MCF 10A (cell line): ENCODE data around the gene MAPRE2. TPM values are rescaled to one million over a fixed set of nuclear protein-coding genes. Genes with fewer than 3 reads are reported as not detected.
A peak's percentile ranks its signal among the peaks of the same experiment; 100 is the strongest.

ENCODE experiments used
- BruUV-seq: library from RNA; stranded (reverse); fragments of 400-500 nt; replicated peaks from 2 replicates; lab custom pipeline; 2021; lab: Mats Ljungman, UMichigan
- CTCF ChIA-PET: fragments of 300-600 bp; sonication (Branson Sonifier 250); formaldehyde crosslinking; extraction: SDS; loops from one replicate; lab custom pipeline; 2021; ENCODE audit warnings: antibody characterized with exemption, inconsistent platforms; lab: Yijun Ruan, JAX
- POLR2A ChIA-PET: fragments of 300-600, 350-650 bp; sonication (Branson Sonifier 250); formaldehyde crosslinking; extraction: SDS; loops from one replicate; lab custom pipeline; 2020; ENCODE audit warnings: antibody characterized with exemption, inconsistent platforms; lab: Yijun Ruan, JAX
- DNase-seq: peaks from one replicate; pipeline ENCODE4 v3.0.0-alpha.2; 2018; ENCODE audit not compliant: unreplicated experiment
- H3K27ac Mint-ChIP-seq: one replicate; pipeline ENCODE4 v1.8.0; 2022; ENCODE audit warnings: mild to moderate bottlenecking, low read depth, mixed read lengths; ENCODE audit not compliant: unreplicated experiment
- H3K27me3 Mint-ChIP-seq: one replicate; pipeline ENCODE4 v1.8.0; 2022; ENCODE audit warnings: mixed read lengths; ENCODE audit not compliant: insufficient read depth, unreplicated experiment
- H3K36me3 Mint-ChIP-seq: one replicate; pipeline ENCODE4 v1.8.0; 2022; ENCODE audit warnings: mild to moderate bottlenecking, moderate library complexity, mixed read lengths; ENCODE audit not compliant: insufficient read depth, unreplicated experiment
- H3K4me1 Mint-ChIP-seq: one replicate; pipeline ENCODE4 v1.8.0; 2022; ENCODE audit warnings: mixed read lengths; ENCODE audit not compliant: insufficient read depth, unreplicated experiment
- H3K4me3 Mint-ChIP-seq: one replicate; pipeline ENCODE4 v1.8.0; 2022; ENCODE audit warnings: mild to moderate bottlenecking, moderate library complexity, mixed read lengths; ENCODE audit not compliant: unreplicated experiment
- H3K9me3 Mint-ChIP-seq: one replicate; pipeline ENCODE4 v1.8.0; 2022; ENCODE audit warnings: mixed read lengths; ENCODE audit not compliant: unreplicated experiment
- CTCF ChIP-seq: fragments of 200-600 bp; IDR thresholded peaks from one replicate; pipeline ENCODE4 v1.8.0; 2022; ENCODE audit warnings: antibody characterized with exemption, mild to moderate bottlenecking; ENCODE audit not compliant: unreplicated experiment
- intact Hi-C: fragments of 100-400 bp; cut with micrococcal nuclease; formaldehyde crosslinking; loops from 2 replicates; pipeline ENCODE4 v1.14.1; 2022
- total RNA-seq: library from RNA; stranded (reverse); gene quantifications from 2 replicates; pipeline ENCODE4 v1.2.3, GENCODE V29; 2022

MAPRE2 gene
- total RNA-seq, 1 experiment from 2014 or later, result 7.7 TPM

DNA sequence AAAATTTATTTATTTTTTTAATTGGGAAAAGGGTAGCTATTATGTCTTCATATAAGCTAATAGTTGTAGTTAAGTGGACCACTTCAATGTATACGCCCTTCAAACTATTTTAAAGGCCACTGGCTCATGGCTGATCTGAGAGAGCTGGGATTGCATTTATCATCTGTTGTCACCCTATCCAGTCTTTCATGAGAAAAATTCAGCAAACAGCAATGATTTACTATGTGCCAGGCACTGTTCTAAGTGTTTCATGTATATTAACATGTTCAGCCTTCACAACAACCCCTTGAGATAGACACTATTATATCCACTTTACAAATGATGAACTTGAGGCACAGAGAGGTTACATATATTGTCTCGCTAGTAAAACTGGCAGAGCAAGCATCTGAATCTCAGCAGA is 133.5 kb downstream of the MAPRE2 start:
- no peak overlapping the region for H3K27ac Mint-ChIP-seq
- peaks cover 12% of the 10 kb centered on the region for H3K27me3 Mint-ChIP-seq
- no peaks in the 10 kb centered on the region for H3K4me1 Mint-ChIP-seq
- ChIA-PET POLR2A (no interaction called here), CTCF (no interaction called here)
- H3K36me3 Mint-ChIP-seq, result no peaks in the 10 kb centered on the region
- DNase-seq, result no peak
- intact Hi-C loops, result no loop called here
- H3K9me3 Mint-ChIP-seq, result peaks cover 7% of the 10 kb centered on the region
- BruUV-seq, result no TSS peak
- H3K4me3 Mint-ChIP-seq, result no peak overlapping the region
- no peak for TF ChIP-seq CTCF

GRCh38 chr18:35176925-35177324 is 135.7 kb downstream of the MAPRE2 start:
- Mint-ChIP-seq H3K27me3 (peaks cover 12% of the 10 kb centered on the region), H3K9me3 (peaks cover 7% of the 10 kb centered on the region), H3K4me1 (no peaks in the 10 kb centered on the region), H3K4me3 (no peak overlapping the region), H3K36me3 (no peaks in the 10 kb centered on the region), H3K27ac (no peak overlapping the region)
- POLR2A ChIA-PET, result interaction anchor here (0.8 kb wide), 1 partner anchor 137 kb away, joined by 4 read pairs; no protein-coding TSS in a partner anchor
- TF ChIP-seq CTCF, result no peak
- BruUV-seq, result no TSS peak
- CTCF ChIA-PET, result no interaction called here
- no peak for DNase-seq
- intact Hi-C loops, result no loop called here

- Mint-ChIP-seq H3K36me3 (no peaks in the 10 kb centered on the region), H3K9me3 (peaks cover 7% of the 10 kb centered on the region), H3K4me1 (no peaks in the 10 kb centered on the region), H3K27me3 (peaks cover 12% of the 10 kb centered on the region), H3K4me3 (no peak overlapping the region), H3K27ac (no peak overlapping the region)
- no TSS peak for BruUV-seq
- POLR2A ChIA-PET, result no interaction called here
- CTCF ChIA-PET, result no interaction called here
- intact Hi-C loops, result no loop called here
- peak; percentile 62 for DNase-seq
- no peak for TF ChIP-seq CTCF
Observed at GRCh38 chr18:35178260-35178659, 137.0 kb downstream of the MAPRE2 start.

GRCh38 chr18:35179906-35180305 is 138.7 kb downstream of the MAPRE2 start:
- no peak for DNase-seq
- Mint-ChIP-seq H3K4me1 (no peaks in the 10 kb centered on the region), H3K36me3 (no peaks in the 10 kb centered on the region), H3K27me3 (peaks cover 12% of the 10 kb centered on the region), H3K4me3 (no peak overlapping the region), H3K27ac (no peak overlapping the region), H3K9me3 (peaks cover 7% of the 10 kb centered on the region)
- CTCF ChIA-PET, result no interaction called here
- no TSS peak for BruUV-seq
- intact Hi-C loops, result no loop called here
- POLR2A ChIA-PET, result no interaction called here
- TF ChIP-seq CTCF, result no peak
